ENCODE data around the gene KRT39. TPM values are rescaled to one million over a fixed set of nuclear protein-coding genes. Genes with fewer than 3 reads are reported as not detected.

The KRT39 gene
- total and polyA plus RNA-seq, 2 of the 8 experiments (the other 6 are each of a cell fraction or from before 2014, with no cell fraction given) = not detected

- H2BK20ac ChIP-seq (ENCODE audit: low read length) = no peak overlapping the region
- CTCF ChIA-PET (ENCODE audit: partially characterized antibody) = interaction anchor here (1.1 to 5.0 kb wide), 3 partner anchors 21 to 585 kb away, joined by 3 to 34 read pairs (median 3); no protein-coding TSS in a partner anchor
- H3K18ac ChIP-seq (ENCODE audit: extremely low read depth, low read length) = no peak overlapping the region
Observed at GRCh38 chr17:40960144-40960543, 6.6 kb downstream of the KRT39 start.

More at GRCh38 chr17:40960144-40960543, 6.6 kb downstream of the KRT39 start:
- Histone ChIP-seq H2AK5ac (ENCODE audit: low read depth, low read length) (no peak overlapping the region), H3K27me3 (replicated peaks in 1 of 4; ENCODE audit: control insufficient read depth in 3 of 4, extremely low read depth in 1 of 4, insufficient read depth in 3 of 4, low read length in 3 of 4) (no peaks in the 10 kb centered on the region), H2AFZ (ENCODE audit: low read length) (no peak overlapping the region), H2BK12ac (ENCODE audit: low read depth, low read length) (no peak overlapping the region), H4K91ac (replicated peaks; ENCODE audit: insufficient read length, low read length) (no peak overlapping the region), H3K4me3 (ENCODE audit: extremely low read depth in 1 of 4, insufficient read depth in 2 of 4, low read depth in 3 of 4, low read length in 4 of 4) (no peak overlapping the region), H2BK120ac (replicated peaks; ENCODE audit: low read depth, low read length) (no peak overlapping the region), H4K20me1 (replicated peaks in 1 of 2; ENCODE audit: control insufficient read depth in 1 of 2, insufficient read depth in 2 of 2, low read length in 2 of 2) (no peaks in the 10 kb centered on the region), H2BK15ac (ENCODE audit: low read length) (0 out of 2 replicates have a peak overlapping the region, but pooled peaks have one; percentile 23), H3K4ac (replicated peaks; ENCODE audit: insufficient read length, low read depth, low read length) (no peak overlapping the region), H3K9me3 (ENCODE audit: insufficient read depth in 2 of 2, low read depth in 1 of 2, low read length in 1 of 2) (no peaks in the 10 kb centered on the region), H3K36me3 (ENCODE audit: control insufficient read depth in 2 of 4, insufficient read depth in 4 of 4, low read length in 3 of 4) (no peaks in the 10 kb centered on the region), H3K79me2 (ENCODE audit: control insufficient read depth in 1 of 2, insufficient read depth in 2 of 2, low read length in 2 of 2) (no peaks in the 10 kb centered on the region), H3K79me1 (ENCODE audit: low read depth, low read length) (no peaks in the 10 kb centered on the region), H3K27ac (ENCODE audit: low read depth, low read length) (no peak overlapping the region), H3K23me2 (ENCODE audit: low read depth, low read length) (no peaks in the 10 kb centered on the region), H3K23ac (ENCODE audit: insufficient read length) (no peak overlapping the region), H3K56ac (replicated peaks; ENCODE audit: insufficient read length, low read depth, low read length) (no peak overlapping the region), H2BK5ac (ENCODE audit: low read depth, low read length) (no peak overlapping the region), H4K5ac (ENCODE audit: insufficient read length, low read depth, low read length) (no peak overlapping the region), H3K14ac (ENCODE audit: insufficient read length) (no peak overlapping the region), H3K9ac (replicated peaks in 1 of 4; ENCODE audit: extremely low read depth in 1 of 4, low read depth in 3 of 4, low read length in 3 of 4) (no peak overlapping the region; a peak in 1 of 7 replicates), H3K4me2 (ENCODE audit: insufficient read depth in 1 of 2, low read depth in 2 of 2, low read length in 2 of 2) (no peak overlapping the region), H3K4me1 (replicated peaks in 1 of 4; ENCODE audit: control insufficient read depth in 3 of 4, insufficient read depth in 4 of 4, low read length in 3 of 4) (peaks cover 0 to 7% (median 0%) of the 10 kb centered on the region in 4 experiments; a peak in 2 of 7 replicates), H4K8ac (ENCODE audit: extremely low read depth, insufficient read depth, low read length) (peak overlapping the region; percentile 57; the same call in 1 of the 2 replicates)
- no peak for DNase-seq (ENCODE audit: low read depth in 1 of 2, low spot score in 2 of 2)
- TF ChIP-seq TEAD4 (IDR thresholded peaks at IDR 0.05; ENCODE audit: low read depth, low read length) = peak; percentile 57
- TF ChIP-seq SIX5 (IDR thresholded peaks at IDR 0.05; ENCODE audit: low read depth, low read length) = no peak
- POLR2A ChIA-PET (ENCODE audit: partially characterized antibody) = no interaction called here
- no peak for FAIRE-seq
- 91% methylated on average over 10 of the region's 10 CpGs; no CpG with 5 or more reads in 1 of the 2 experiments for WGBS, 2 experiments (ENCODE audit: extremely low coverage in 1 of 2, insufficient coverage in 1 of 2, insufficient read length in 1 of 2, insufficient replicate concordance in 2 of 2, low coverage in 1 of 2, low lambda C conversion rate in 2 of 2, missing lambda C conversion rate in 1 of 2)
